Testis (tissue), 2 donors: ENCODE results near the gene RUSF1.

Source experiments
- POLR2A ChIP-seq: fragments of 450-650 bp; IDR thresholded peaks from one replicate; pipeline ENCODE4 v1.6.1; 2017; ENCODE audit warnings: antibody characterized with exemption, mild to moderate bottlenecking, moderate library complexity
- TF ChIP-seq, protein P1 (sequence below), 3 experiments: fragments of 450-650 bp in 2 of 3; fragments of 200-600 bp in 1 of 3; sonication (generic) in 1 of 3; IDR thresholded peaks; one replicate each; pipeline ENCODE4 v1.5.1; 2016 to 2019; ENCODE audit warnings: antibody characterized with exemption in 3 of 3, mild to moderate bottlenecking in 2 of 3, moderate library complexity in 1 of 3

DNA sequence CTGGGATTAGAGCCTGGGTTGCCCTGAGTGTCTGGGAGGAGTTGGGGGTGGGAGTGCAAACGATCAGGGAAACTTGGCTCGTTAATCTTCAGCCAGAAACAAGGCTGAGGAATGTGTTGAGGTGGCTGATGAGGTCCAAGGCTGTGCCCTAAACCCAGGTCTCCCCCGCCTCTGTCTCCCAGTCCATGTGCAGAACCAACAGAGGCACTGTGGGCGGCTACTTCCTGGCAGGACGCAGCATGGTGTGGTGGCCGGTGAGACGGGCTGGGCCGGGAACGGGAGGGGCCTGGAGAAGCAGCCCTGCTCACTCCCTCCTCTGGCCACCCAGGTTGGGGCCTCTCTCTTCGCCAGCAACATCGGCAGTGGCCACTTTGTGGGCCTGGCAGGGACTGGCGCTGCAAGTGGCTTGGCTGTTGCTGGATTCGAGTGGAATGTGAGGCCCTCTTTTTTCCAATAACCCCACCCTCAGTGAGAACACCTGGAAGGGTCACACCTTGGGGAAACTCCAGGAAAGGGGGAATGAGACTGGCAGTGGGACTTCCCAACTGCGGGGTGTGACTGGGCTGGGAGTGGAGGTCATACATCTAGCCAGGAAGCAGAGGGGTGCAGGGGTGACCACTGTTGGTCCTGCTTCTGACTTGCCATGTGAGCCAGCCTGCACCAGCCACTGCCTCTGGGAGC lies 23.6 kb downstream of the RUSF1 start:
- TF ChIP-seq, protein P1, sequence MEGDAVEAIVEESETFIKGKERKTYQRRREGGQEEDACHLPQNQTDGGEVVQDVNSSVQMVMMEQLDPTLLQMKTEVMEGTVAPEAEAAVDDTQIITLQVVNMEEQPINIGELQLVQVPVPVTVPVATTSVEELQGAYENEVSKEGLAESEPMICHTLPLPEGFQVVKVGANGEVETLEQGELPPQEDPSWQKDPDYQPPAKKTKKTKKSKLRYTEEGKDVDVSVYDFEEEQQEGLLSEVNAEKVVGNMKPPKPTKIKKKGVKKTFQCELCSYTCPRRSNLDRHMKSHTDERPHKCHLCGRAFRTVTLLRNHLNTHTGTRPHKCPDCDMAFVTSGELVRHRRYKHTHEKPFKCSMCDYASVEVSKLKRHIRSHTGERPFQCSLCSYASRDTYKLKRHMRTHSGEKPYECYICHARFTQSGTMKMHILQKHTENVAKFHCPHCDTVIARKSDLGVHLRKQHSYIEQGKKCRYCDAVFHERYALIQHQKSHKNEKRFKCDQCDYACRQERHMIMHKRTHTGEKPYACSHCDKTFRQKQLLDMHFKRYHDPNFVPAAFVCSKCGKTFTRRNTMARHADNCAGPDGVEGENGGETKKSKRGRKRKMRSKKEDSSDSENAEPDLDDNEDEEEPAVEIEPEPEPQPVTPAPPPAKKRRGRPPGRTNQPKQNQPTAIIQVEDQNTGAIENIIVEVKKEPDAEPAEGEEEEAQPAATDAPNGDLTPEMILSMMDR (IDR thresholded peaks at IDR 0.05) = no peak
- TF ChIP-seq POLR2A = no peak
